Measurements from ENCODE around the gene ESPNL. TPM values are rescaled to one million over a fixed set of nuclear protein-coding genes. Genes with fewer than 3 reads are reported as not detected.

ESPNL gene
- total RNA-seq, 2 experiments from 2014 or later = not detected

- no peaks in the 10 kb centered on the region for H3K36me3 Mint-ChIP-seq (ENCODE audit: low read depth)
- CTCF ChIA-PET = no interaction called here
- Histone ChIP-seq H3K4me1 (ENCODE audit: insufficient read depth, low read length) (no peaks in the 10 kb centered on the region), H3K9me3 (ENCODE audit: control insufficient read depth in 1 of 2, insufficient read depth in 1 of 2, low read length in 2 of 2) (peaks cover 0 to 6% of the 10 kb centered on the region in 2 experiments), H3K27ac (ENCODE audit: low read depth in 1 of 2, low read length in 2 of 2) (no peak overlapping the region), H3K36me3 (ENCODE audit: insufficient read depth, low read length) (no peaks in the 10 kb centered on the region), H3K4me3 (ENCODE audit: low read length) (no peak overlapping the region), H3K27me3 (ENCODE audit: control insufficient read depth in 1 of 2, insufficient read depth in 2 of 2, low read length in 2 of 2) (peaks cover 3% of the 10 kb centered on the region in 2 experiments)
- no peak for ATAC-seq (ENCODE audit: poor library complexity)
- intact Hi-C loops (cut with DNase I, micrococcal nuclease) = no loop called here
- peak in 1 of 14 experiments; percentile 4 for DNase-seq
- no peak overlapping the region for H3K4me3 Mint-ChIP-seq
- no peaks in the 10 kb centered on the region for H3K4me1 Mint-ChIP-seq (ENCODE audit: low read depth)
- no peak overlapping the region for H3K27ac Mint-ChIP-seq
- POLR2A ChIA-PET = no interaction called here
- H3K27me3 Mint-ChIP-seq = peaks cover 3% of the 10 kb centered on the region
- no peak for TF ChIP-seq CTCF (IDR thresholded peaks at IDR 0.05)
- H3K9me3 Mint-ChIP-seq = no peaks in the 10 kb centered on the region
Observed at GRCh38 chr2:238122287-238123217, 22.4 kb downstream of the ESPNL start.

GRCh38 chr2:238123218-238123971, 23.3 kb downstream of the ESPNL start:
- Histone ChIP-seq H3K4me1 (ENCODE audit: insufficient read depth, low read length) (no peaks in the 10 kb centered on the region), H3K4me3 (ENCODE audit: low read length) (no peak overlapping the region), H3K36me3 (ENCODE audit: insufficient read depth, low read length) (no peaks in the 10 kb centered on the region), H3K27me3 (ENCODE audit: control insufficient read depth in 1 of 2, insufficient read depth in 2 of 2, low read length in 2 of 2) (peaks cover 0 to under 1% of the 10 kb centered on the region in 2 experiments), H3K9me3 (ENCODE audit: control insufficient read depth in 1 of 2, insufficient read depth in 1 of 2, low read length in 2 of 2) (peaks cover 0 to 6% of the 10 kb centered on the region in 2 experiments), H3K27ac (ENCODE audit: low read depth in 1 of 2, low read length in 2 of 2) (no peak overlapping the region)
- Mint-ChIP-seq H3K9me3 (no peaks in the 10 kb centered on the region), H3K4me1 (ENCODE audit: low read depth) (no peaks in the 10 kb centered on the region), H3K27me3 (no peaks in the 10 kb centered on the region), H3K4me3 (no peak overlapping the region), H3K27ac (no peak overlapping the region), H3K36me3 (ENCODE audit: low read depth) (no peaks in the 10 kb centered on the region)
- ChIA-PET POLR2A (no interaction called here), CTCF (no interaction called here)
- ATAC-seq (ENCODE audit: poor library complexity) (no peak), DNase-seq (no peak)
- TF ChIP-seq CTCF (IDR thresholded peaks at IDR 0.05) = no peak
- intact Hi-C loops (cut with DNase I, micrococcal nuclease) = no loop called here

- ChIA-PET CTCF (no interaction called here), POLR2A (no interaction called here)
- peaks cover 0 to 6% of the 10 kb centered on the region in 2 experiments for H3K9me3 ChIP-seq (ENCODE audit: control insufficient read depth in 1 of 2, insufficient read depth in 1 of 2, low read length in 2 of 2)
- Mint-ChIP-seq H3K9me3 (no peaks in the 10 kb centered on the region), H3K27me3 (no peaks in the 10 kb centered on the region), H3K27ac (no peak overlapping the region), H3K4me3 (no peak overlapping the region), H3K4me1 (ENCODE audit: low read depth) (no peaks in the 10 kb centered on the region), H3K36me3 (ENCODE audit: low read depth) (no peaks in the 10 kb centered on the region)
- no peak for DNase-seq
- no peak for ATAC-seq (ENCODE audit: poor library complexity)
- no peak overlapping the region for H3K4me3 ChIP-seq (ENCODE audit: low read length)
- H3K36me3 ChIP-seq (ENCODE audit: insufficient read depth, low read length) = no peaks in the 10 kb centered on the region
- TF ChIP-seq CTCF (IDR thresholded peaks at IDR 0.05) = no peak
- intact Hi-C loops (cut with DNase I, micrococcal nuclease) = no loop called here
- H3K4me1 ChIP-seq (ENCODE audit: insufficient read depth, low read length) = no peaks in the 10 kb centered on the region
- no peak overlapping the region for H3K27ac ChIP-seq (ENCODE audit: low read depth in 1 of 2, low read length in 2 of 2)
- H3K27me3 ChIP-seq (ENCODE audit: control insufficient read depth in 1 of 2, insufficient read depth in 2 of 2, low read length in 2 of 2) = no peaks in the 10 kb centered on the region
Observed at GRCh38 chr2:238123991-238124470, 23.9 kb downstream of the ESPNL start.
